ENCODE data around the gene RPS6KA1. TPM values are rescaled to one million over a fixed set of nuclear protein-coding genes. Genes with fewer than 3 reads are reported as not detected.

RPS6KA1 gene
- total and polyA plus RNA-seq, 2 of the 13 experiments (the other 11 are each of a cell fraction or from before 2014, with no cell fraction given), result 19.6 to 24.2 TPM

GRCh38 chr1:26574719-26575251, 45.2 kb downstream of the RPS6KA1 start:
- DNase-seq (ENCODE audit: low spot score) (no peak), ATAC-seq (no peak), FAIRE-seq (no peak)
- Histone ChIP-seq H4K20me1 (ENCODE audit: insufficient read depth, low read length) (no peaks in the 10 kb centered on the region), H3K4me1 (ENCODE audit: insufficient read depth, low read length) (no peaks in the 10 kb centered on the region), H3K79me2 (ENCODE audit: insufficient read depth, low read length) (no peaks in the 10 kb centered on the region), H3K27ac (ENCODE audit: extremely low read length, insufficient read depth, low read length) (no peak overlapping the region), H3K4me2 (ENCODE audit: low read depth, low read length) (no peak overlapping the region), H3K9me3 (ENCODE audit: low read length) (no peaks in the 10 kb centered on the region), H3K27me3 (ENCODE audit: control insufficient read depth in 1 of 2, insufficient read depth in 2 of 2, low read length in 2 of 2) (no peaks in the 10 kb centered on the region; a peak in 1 of 5 replicates), H2AFZ (ENCODE audit: low read length) (no peak overlapping the region), H3K9ac (ENCODE audit: insufficient read depth, low read depth, low read length) (no peak overlapping the region), H3K36me3 (replicated peaks in 1 of 2; ENCODE audit: control insufficient read depth in 1 of 2, insufficient read depth in 2 of 2, low read length in 2 of 2) (peaks cover 7 to 28% of the 10 kb centered on the region in 2 experiments; a peak in 4 of 5 replicates), H3K4me3 (replicated peaks in 1 of 3; ENCODE audit: insufficient read depth in 1 of 3, low read depth in 2 of 3, low read length in 3 of 3) (no peak overlapping the region)
- BruUV-seq (replicated peaks), result no TSS peak
- intact Hi-C loops (cut with micrococcal nuclease; ENCODE audit: unreplicated experiment), result no loop called here
- in situ Hi-C loops (cut with HindIII; ENCODE audit: extremely low pct_ligation_motif_present, low pct_unique_long_range_greater_than_20kb), result no loop called here
- POLR2A ChIA-PET, result no interaction called here
- 88% methylated on average over 5 of the region's 6 CpGs for WGBS (ENCODE audit: low lambda C conversion rate)
- CTCF ChIA-PET (ENCODE audit: low intra/inter-chr PET ratio, low total read pairs), result no interaction called here
- TF ChIP-seq TMF1 (CRISPR knock-in tag; IDR thresholded peaks at IDR 0.05; ENCODE audit: low read depth) (no peak), ZFY (CRISPR knock-in tag; IDR thresholded peaks at IDR 0.05) (no peak), GPN1 (CRISPR knock-in tag; IDR thresholded peaks at IDR 0.05; ENCODE audit: borderline replicate concordance) (no peak), SNAI1 (CRISPR knock-in tag; IDR thresholded peaks at IDR 0.05; ENCODE audit: borderline replicate concordance) (no peak), IRF1 (CRISPR knock-in tag; IDR thresholded peaks at IDR 0.05; ENCODE audit: low read depth) (no peak), ZFP36 (IDR thresholded peaks at IDR 0.05; ENCODE audit: borderline replicate concordance, low read depth, low read length, partially characterized antibody) (no peak), U2AF1 (optimal IDR thresholded peaks at IDR 0.05; ENCODE audit: low read depth, low read length) (no peak), NFYC (CRISPR knock-in tag; IDR thresholded peaks at IDR 0.05) (no peak), ARNTL (CRISPR knock-in tag; IDR thresholded peaks at IDR 0.05) (no peak), ZMAT5 (CRISPR knock-in tag; IDR thresholded peaks at IDR 0.05; ENCODE audit: borderline replicate concordance, low read depth) (no peak), CTCF (CRISPR knock-in tag; IDR thresholded peaks at IDR 0.05) (no peak), ZNF609 (CRISPR knock-in tag; IDR thresholded peaks at IDR 0.05; ENCODE audit: borderline replicate concordance) (no peak), KMT2A (CRISPR knock-in tag; IDR thresholded peaks at IDR 0.05) (no peak), ZBTB25 (CRISPR knock-in tag; IDR thresholded peaks at IDR 0.05) (no peak)
